ENCODE results near the gene TMED10. TPM values are rescaled to one million over a fixed set of nuclear protein-coding genes. Genes with fewer than 3 reads are reported as not detected.
"Not testable (repeated sequence)": the region's sequence is repeated elsewhere in the genome, so short reads cannot be mapped to it uniquely, and the experiment has no call there.

Gene TMED10
- total RNA-seq, 1 donor from 2014 or later: 116 TPM

GRCh38 chr14:75138492-75138891 is 37.9 kb downstream of the TMED10 start:
- H3K4me1 ChIP-seq (ENCODE audit: control insufficient read depth in 3 of 3, insufficient read depth in 3 of 3, low read length in 3 of 3): peaks cover 8 to 15% (median 11%) of the 10 kb centered on the region in 3 donors
- H3K27ac ChIP-seq (ENCODE audit: low read depth, low read length): no peak overlapping the region
- H3K9me3 ChIP-seq (ENCODE audit: control insufficient read depth in 3 of 3, low read length in 3 of 3): no peaks in the 10 kb centered on the region
- H3K4me3 ChIP-seq (ENCODE audit: low read length in 3 of 3): no peak overlapping the region
- peaks cover 2 to 21% (median 12%) of the 10 kb centered on the region in 3 donors for H3K36me3 ChIP-seq (ENCODE audit: control insufficient read depth in 3 of 3, insufficient read depth in 3 of 3, low read length in 3 of 3)
- no peaks in the 10 kb centered on the region for H3K27me3 ChIP-seq (ENCODE audit: control insufficient read depth in 3 of 3, insufficient read depth in 3 of 3, low read length in 3 of 3)
- H3K9ac ChIP-seq (ENCODE audit: low read depth in 1 of 3, low read length in 3 of 3): no peak overlapping the region

DNA sequence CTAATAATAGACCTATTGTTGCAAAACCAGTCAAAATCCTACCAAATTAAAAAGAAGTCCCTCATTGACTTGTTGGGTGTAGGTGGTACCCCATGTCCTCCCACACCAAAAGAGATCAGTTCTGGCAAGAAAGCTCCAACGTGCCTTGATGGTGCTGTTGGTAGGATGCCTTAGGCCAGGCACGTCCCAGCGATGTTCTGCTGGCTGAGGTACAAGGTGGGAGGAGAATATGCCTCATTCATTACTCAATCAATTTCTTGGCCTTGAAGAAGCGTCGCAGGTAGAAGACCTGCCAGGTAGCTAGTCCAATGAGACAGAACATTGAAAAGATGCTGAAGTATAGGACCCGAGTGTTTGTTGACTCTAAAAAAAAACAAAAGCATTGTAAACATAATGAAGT is 41.8 kb downstream of the TMED10 start:
- no peak overlapping the region for H3K27ac ChIP-seq (ENCODE audit: low read depth, low read length)

GRCh38 chr14:75133597-75133996 is 42.8 kb downstream of the TMED10 start:
- Histone ChIP-seq H3K36me3 (ENCODE audit: control insufficient read depth in 3 of 3, insufficient read depth in 3 of 3, low read length in 3 of 3) (peaks cover 5 to 21% (median 12%) of the 10 kb centered on the region in 3 donors), H3K9ac (ENCODE audit: low read depth in 1 of 3, low read length in 3 of 3) (no peak overlapping the region), H3K27ac (ENCODE audit: low read depth, low read length) (no peak overlapping the region), H3K9me3 (ENCODE audit: control insufficient read depth in 3 of 3, low read length in 3 of 3) (no peaks in the 10 kb centered on the region), H3K27me3 (ENCODE audit: control insufficient read depth in 3 of 3, insufficient read depth in 3 of 3, low read length in 3 of 3) (no peaks in the 10 kb centered on the region), H3K4me1 (ENCODE audit: control insufficient read depth in 3 of 3, insufficient read depth in 3 of 3, low read length in 3 of 3) (peaks cover 2 to 7% (median 5%) of the 10 kb centered on the region in 3 donors), H3K4me3 (ENCODE audit: low read length in 3 of 3) (no peak overlapping the region)

More for the DNA sequence above, 41.8 kb downstream of the TMED10 start:
- no peaks in the 10 kb centered on the region for H3K9me3 ChIP-seq (ENCODE audit: control insufficient read depth in 3 of 3, low read length in 3 of 3)
- peaks cover 5 to 21% (median 12%) of the 10 kb centered on the region in 3 donors for H3K36me3 ChIP-seq (ENCODE audit: control insufficient read depth in 3 of 3, insufficient read depth in 3 of 3, low read length in 3 of 3)
- H3K4me1 ChIP-seq (ENCODE audit: control insufficient read depth in 3 of 3, insufficient read depth in 3 of 3, low read length in 3 of 3): peaks cover 6 to 9% (median 7%) of the 10 kb centered on the region in 3 donors
- no peak overlapping the region for H3K4me3 ChIP-seq (ENCODE audit: low read length in 3 of 3)
- no peak overlapping the region for H3K9ac ChIP-seq (ENCODE audit: low read depth in 1 of 3, low read length in 3 of 3)
- H3K27me3 ChIP-seq (ENCODE audit: control insufficient read depth in 3 of 3, insufficient read depth in 3 of 3, low read length in 3 of 3): no peaks in the 10 kb centered on the region

- Histone ChIP-seq H3K4me3 (ENCODE audit: low read length in 3 of 3) (no peak overlapping the region), H3K4me1 (ENCODE audit: control insufficient read depth in 3 of 3, insufficient read depth in 3 of 3, low read length in 3 of 3) (peaks cover 9 to 13% (median 10%) of the 10 kb centered on the region in 3 donors), H3K9me3 (ENCODE audit: control insufficient read depth in 3 of 3, low read length in 3 of 3) (no peaks in the 10 kb centered on the region), H3K27me3 (ENCODE audit: control insufficient read depth in 3 of 3, insufficient read depth in 3 of 3, low read length in 3 of 3) (no peaks in the 10 kb centered on the region), H3K27ac (ENCODE audit: low read depth, low read length) (no peak overlapping the region), H3K9ac (ENCODE audit: low read depth in 1 of 3, low read length in 3 of 3) (no peak overlapping the region), H3K36me3 (ENCODE audit: control insufficient read depth in 3 of 3, insufficient read depth in 3 of 3, low read length in 3 of 3) (peaks cover 5 to 21% (median 12%) of the 10 kb centered on the region in 3 donors)
These were observed 43.9 kb downstream of the TMED10 start for GRCh38 chr14:75132382-75133086.

- Histone ChIP-seq H3K9ac (ENCODE audit: low read depth in 1 of 3, low read length in 3 of 3) (no peak overlapping the region), H3K4me3 (ENCODE audit: low read length in 3 of 3) (no peak overlapping the region), H3K36me3 (ENCODE audit: control insufficient read depth in 3 of 3, insufficient read depth in 3 of 3, low read length in 3 of 3) (peaks cover 0 to 3% (median 1%) of the 10 kb centered on the region in 3 donors), H3K27me3 (ENCODE audit: control insufficient read depth in 3 of 3, insufficient read depth in 3 of 3, low read length in 3 of 3) (no peaks in the 10 kb centered on the region), H3K9me3 (ENCODE audit: control insufficient read depth in 3 of 3, low read length in 3 of 3) (no peaks in the 10 kb centered on the region), H3K4me1 (ENCODE audit: control insufficient read depth in 3 of 3, insufficient read depth in 3 of 3, low read length in 3 of 3) (peaks cover 18 to 27% (median 26%) of the 10 kb centered on the region in 3 donors), H3K27ac (ENCODE audit: low read depth, low read length) (no peak overlapping the region)
These were observed 47.8 kb downstream of the TMED10 start for GRCh38 chr14:75128596-75128990.

DNA sequence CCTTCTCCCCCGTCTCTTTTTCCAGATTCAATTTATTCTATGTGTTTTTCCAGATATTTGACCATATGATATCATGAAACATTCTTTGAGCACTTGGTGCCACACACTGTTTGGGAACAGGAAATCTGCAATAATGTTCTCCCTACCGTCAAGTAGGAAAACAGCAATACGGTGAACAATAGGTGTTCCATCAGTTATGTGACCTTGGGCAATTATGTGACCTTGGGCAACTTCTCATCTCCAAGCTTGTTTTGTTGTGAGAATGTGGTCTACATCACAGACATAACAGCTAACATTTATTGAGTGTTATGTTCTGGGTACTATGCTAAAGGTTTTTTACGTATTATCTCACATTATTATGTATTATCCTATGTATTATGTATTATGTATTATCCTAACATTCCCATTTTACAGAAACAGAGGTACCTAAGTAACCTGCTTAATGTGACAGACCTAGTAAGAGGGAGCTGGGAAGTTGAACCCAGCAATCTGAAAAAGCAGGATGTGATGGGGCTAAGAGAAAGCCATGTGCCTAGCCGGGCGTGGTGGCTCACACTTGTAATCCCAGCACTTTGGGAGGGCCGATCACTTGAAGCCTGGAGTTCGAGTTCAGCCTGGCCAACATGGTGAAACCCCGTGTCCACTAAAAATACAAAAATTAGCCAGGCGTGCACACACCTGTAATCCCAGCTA is 48.4 kb downstream of the TMED10 start:
- Histone ChIP-seq H3K27me3 (ENCODE audit: control insufficient read depth in 3 of 3, insufficient read depth in 3 of 3, low read length in 3 of 3) (no peaks in the 10 kb centered on the region), H3K4me1 (ENCODE audit: control insufficient read depth in 3 of 3, insufficient read depth in 3 of 3, low read length in 3 of 3) (peaks cover 18 to 27% (median 26%) of the 10 kb centered on the region in 3 donors), H3K36me3 (ENCODE audit: control insufficient read depth in 3 of 3, insufficient read depth in 3 of 3, low read length in 3 of 3) (no peaks in the 10 kb centered on the region), H3K9ac (ENCODE audit: low read depth in 1 of 3, low read length in 3 of 3) (peak overlapping the region; percentile 98 to 99 (median 98)), H3K4me3 (ENCODE audit: low read length in 3 of 3) (peak overlapping the region; percentile 82 to 96 (median 94)), H3K27ac (ENCODE audit: low read depth, low read length) (peak overlapping the region; percentile 10), H3K9me3 (ENCODE audit: control insufficient read depth in 3 of 3, low read length in 3 of 3) (no peaks in the 10 kb centered on the region)

- H3K4me1 ChIP-seq (ENCODE audit: control insufficient read depth in 3 of 3, insufficient read depth in 3 of 3, low read length in 3 of 3): peaks cover 18 to 27% (median 26%) of the 10 kb centered on the region in 3 donors
- peak overlapping the region; percentile 82 to 96 (median 94) for H3K4me3 ChIP-seq (ENCODE audit: low read length in 3 of 3)
- H3K9me3 ChIP-seq (ENCODE audit: control insufficient read depth in 3 of 3, low read length in 3 of 3); H3K27me3 ChIP-seq (ENCODE audit: control insufficient read depth in 3 of 3, insufficient read depth in 3 of 3, low read length in 3 of 3); H3K36me3 ChIP-seq (ENCODE audit: control insufficient read depth in 3 of 3, insufficient read depth in 3 of 3, low read length in 3 of 3): not testable (repeated sequence)
- H3K9ac ChIP-seq (ENCODE audit: low read depth in 1 of 3, low read length in 3 of 3): peak overlapping the region; percentile 98 to 99 (median 98)
- H3K27ac ChIP-seq (ENCODE audit: low read depth, low read length): peak overlapping the region; percentile 94
These were observed 49.0 kb downstream of the TMED10 start for GRCh38 chr14:75127474-75127820.

GRCh38 chr14:75126679-75127473 is 49.5 kb downstream of the TMED10 start, which contains the start of gene NEK9:
Gene NEK9 (minus strand): TSS chr14:75127048. CDS start chr14:75126921, 127 bp downstream.
- peaks cover 18 to 27% (median 26%) of the 10 kb centered on the region in 3 donors for H3K4me1 ChIP-seq (ENCODE audit: control insufficient read depth in 3 of 3, insufficient read depth in 3 of 3, low read length in 3 of 3)
- no peaks in the 10 kb centered on the region for H3K27me3 ChIP-seq (ENCODE audit: control insufficient read depth in 3 of 3, insufficient read depth in 3 of 3, low read length in 3 of 3)
- peak within 1 kb of the TSS; percentile 98 to 99 (median 98) for H3K9ac ChIP-seq (ENCODE audit: low read depth in 1 of 3, low read length in 3 of 3)
- H3K4me3 ChIP-seq (ENCODE audit: low read length in 3 of 3): peak within 1 kb of the TSS; percentile 82 to 96 (median 94)
- H3K36me3 ChIP-seq (ENCODE audit: control insufficient read depth in 3 of 3, insufficient read depth in 3 of 3, low read length in 3 of 3): peaks cover 0 to 2% (median 0%) of the 10 kb centered on the region in 3 donors
- H3K9me3 ChIP-seq (ENCODE audit: control insufficient read depth in 3 of 3, low read length in 3 of 3): no peaks in the 10 kb centered on the region
- H3K27ac ChIP-seq (ENCODE audit: low read depth, low read length): peak within 1 kb of the TSS; percentile 94

- H3K27me3 ChIP-seq (ENCODE audit: control insufficient read depth in 3 of 3, insufficient read depth in 3 of 3, low read length in 3 of 3): no peaks in the 10 kb centered on the region
- no peaks in the 10 kb centered on the region for H3K9me3 ChIP-seq (ENCODE audit: control insufficient read depth in 3 of 3, low read length in 3 of 3)
- H3K4me3 ChIP-seq (ENCODE audit: low read length in 3 of 3): peak overlapping the region; percentile 82 to 96 (median 94)
- peaks cover 18 to 27% (median 26%) of the 10 kb centered on the region in 3 donors for H3K4me1 ChIP-seq (ENCODE audit: control insufficient read depth in 3 of 3, insufficient read depth in 3 of 3, low read length in 3 of 3)
- peaks cover under 1 to 7% (median 3%) of the 10 kb centered on the region in 3 donors for H3K36me3 ChIP-seq (ENCODE audit: control insufficient read depth in 3 of 3, insufficient read depth in 3 of 3, low read length in 3 of 3)
- H3K9ac ChIP-seq (ENCODE audit: low read depth in 1 of 3, low read length in 3 of 3): peak overlapping the region; percentile 98 to 99 (median 98)
- H3K27ac ChIP-seq (ENCODE audit: low read depth, low read length): peak overlapping the region; percentile 94
These were observed 50.3 kb downstream of the TMED10 start for GRCh38 chr14:75126121-75126544.

All from skeletal muscle tissue (tissue), 4 donors.